Smooth muscle cell of the umbilical artery (primary cell): Measurements from ENCODE around the gene GET3. TPM values are rescaled to one million over a fixed set of nuclear protein-coding genes. Genes with fewer than 3 reads are reported as not detected.

Experiments used
- total RNA-seq: library from RNA; depleted of rRNA; stranded (reverse); fragments of >200 nt; gene quantifications from 2 replicates; pipeline ENCODE4 v1.2.3, GENCODE V29; 2014

GET3 gene
- total RNA-seq: 51.1 and 61.2 TPM in 2 replicates

DNA sequence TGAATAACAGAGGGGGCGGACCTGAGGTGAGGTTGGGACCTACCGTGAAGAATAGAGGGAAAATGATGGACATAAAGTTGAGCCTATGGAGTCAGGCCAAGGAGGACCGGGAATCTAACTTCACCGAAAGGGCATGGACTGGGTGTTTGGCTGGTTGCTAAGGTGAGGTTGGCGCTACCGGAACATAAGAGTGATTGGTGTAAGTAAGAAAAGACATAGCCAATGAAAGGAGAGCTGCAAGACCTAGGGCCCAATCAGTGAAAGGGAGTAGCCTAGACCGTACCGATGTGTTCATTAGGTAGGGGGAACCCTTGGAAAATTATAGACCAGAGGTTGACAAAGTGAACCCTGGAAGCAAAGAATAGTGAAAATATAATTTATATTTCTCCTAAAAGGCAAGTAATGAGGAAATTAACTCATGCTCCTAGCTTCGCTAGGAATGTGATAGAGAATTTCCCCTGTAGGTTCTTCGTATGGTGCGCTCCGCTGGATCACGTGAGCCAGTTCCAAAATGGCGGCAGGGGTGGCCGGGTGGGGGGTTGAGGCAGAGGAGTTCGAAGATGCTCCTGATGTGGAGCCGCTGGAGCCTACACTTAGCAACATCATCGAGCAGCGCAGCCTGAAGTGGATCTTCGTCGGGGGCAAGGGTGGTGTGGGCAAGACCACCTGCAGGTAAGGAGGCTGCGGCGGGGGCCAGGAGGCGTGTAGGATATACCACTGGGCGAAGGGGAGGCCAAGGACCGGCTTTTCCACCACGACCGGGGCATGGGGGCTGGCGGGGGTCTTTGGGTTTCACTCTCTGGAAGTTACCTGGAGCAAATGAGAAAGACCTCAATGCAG lies at the start of gene GET3:
GET3 (plus strand) TSS at position 503 of the 840 bp plus-strand sequence; CDS start at position 512, 9 bp downstream.

DNA sequence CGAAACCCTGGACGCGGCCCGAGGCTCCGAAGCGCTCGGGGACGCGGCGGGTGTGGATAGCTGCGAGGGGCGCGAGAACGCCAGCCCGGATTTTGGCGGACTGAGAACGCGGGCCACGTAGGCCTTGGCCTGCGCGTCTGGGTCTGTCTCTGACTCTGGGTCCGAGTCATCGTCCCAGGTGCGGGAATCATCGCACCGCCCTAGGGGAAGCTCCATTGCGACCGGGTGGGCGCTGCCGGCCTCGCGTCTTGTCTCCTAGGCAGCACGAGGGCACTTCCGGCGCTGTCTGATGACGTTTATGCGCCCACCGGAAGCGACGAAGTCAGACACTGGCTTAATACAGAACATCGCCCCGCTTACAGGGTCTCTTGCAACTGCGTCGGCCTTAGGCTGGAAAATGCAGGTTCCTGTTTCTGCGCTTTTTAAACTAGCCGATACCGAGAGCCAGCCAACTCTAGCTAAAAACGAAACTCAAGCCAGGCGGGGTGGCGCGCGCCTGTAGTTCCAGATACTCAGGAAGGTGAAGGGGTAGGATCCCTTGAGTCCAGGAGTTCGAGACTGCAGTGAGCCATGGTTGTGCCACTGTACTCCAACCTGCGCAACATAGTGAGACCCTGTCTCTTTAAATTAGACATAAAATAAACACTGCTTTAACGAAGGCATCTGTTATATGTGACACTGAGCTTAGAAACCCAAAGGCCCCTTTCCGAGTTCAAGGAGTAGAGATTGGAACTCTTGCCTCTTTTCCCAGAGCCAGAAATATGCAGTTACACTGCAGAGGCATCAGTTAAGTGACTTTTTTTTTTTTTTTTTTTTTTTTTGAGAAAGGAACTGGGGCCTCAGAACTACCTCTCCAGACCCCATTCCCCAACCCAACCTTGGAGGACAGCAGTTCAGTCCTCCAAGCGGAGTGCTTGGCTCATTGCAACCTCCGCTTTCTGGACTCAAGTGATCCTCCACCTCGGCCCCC lies 40.6 kb upstream of the GET3 start, which contains the start of gene FBXW9:
FBXW9 (minus strand) TSS at position 266 of the 970 bp plus-strand sequence; CDS start at position 216, 50 bp downstream.

DNA sequence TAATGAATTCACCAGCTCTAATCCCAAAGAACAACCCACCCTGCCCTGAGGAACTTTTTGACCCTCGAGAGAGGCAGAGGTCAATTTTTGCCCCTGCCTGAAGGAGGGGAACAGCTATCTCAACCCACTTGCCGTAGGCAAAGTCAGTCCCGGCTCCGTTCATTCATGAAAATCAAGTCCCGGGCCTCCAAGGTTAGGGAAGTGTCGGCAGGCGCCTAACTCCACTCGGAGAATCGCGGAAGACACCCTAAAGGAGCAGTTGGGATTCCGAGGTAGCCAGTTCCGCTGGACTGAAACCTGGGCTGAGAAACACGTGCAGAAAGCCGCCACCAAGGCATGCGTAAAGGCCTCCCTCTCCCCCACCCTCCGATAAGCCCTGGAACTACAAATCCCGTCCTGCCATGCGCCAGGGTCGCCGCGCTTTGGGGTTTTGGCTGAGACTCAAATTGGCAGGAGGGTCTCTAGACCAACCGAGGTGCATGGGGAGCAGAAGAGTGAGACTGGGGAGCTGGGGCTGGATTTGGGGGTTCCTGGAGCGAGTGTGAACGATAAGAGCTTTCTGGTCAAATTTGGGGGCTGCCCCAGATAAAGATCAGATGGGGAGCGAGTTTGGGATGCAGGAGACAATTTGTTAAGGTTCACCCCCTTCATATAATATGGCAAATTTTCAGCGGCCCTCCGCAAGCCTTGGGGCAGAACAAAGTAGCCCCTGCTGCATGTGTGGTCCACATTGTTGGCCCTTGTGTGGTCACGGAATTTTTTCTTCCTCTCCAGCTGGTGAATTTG lies 13.5 kb upstream of the GET3 start, which contains the start of gene TNPO2:
TNPO2 (minus strand) TSS at position 292 of the 786 bp plus-strand sequence. CDS start 2,955 bp downstream, outside the sequence.

DNA sequence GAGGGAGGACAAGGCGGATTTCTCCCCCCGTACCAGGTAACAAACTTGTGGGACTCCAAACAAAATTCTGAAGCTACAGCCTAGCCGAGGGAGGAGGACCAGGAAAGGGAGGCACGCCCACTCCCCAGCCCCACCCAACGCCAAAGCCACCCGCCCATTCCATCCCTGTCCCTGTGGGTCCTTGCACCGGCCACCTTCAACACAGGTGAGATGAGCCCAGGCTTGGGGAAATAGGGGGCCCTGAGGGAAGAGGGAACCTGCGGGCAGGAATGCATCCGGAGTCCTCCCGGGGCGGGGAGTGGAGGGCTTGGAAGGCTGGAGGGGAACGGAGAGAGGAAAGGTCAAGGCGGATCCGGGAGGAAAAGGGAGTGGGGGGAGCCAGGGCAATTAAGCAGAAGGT lies 14.3 kb downstream of the GET3 start, which contains the start of gene BEST2:
BEST2 (plus strand) TSS at position 157 of the 400 bp plus-strand sequence. CDS start 802 bp downstream, outside the sequence.

DNA sequence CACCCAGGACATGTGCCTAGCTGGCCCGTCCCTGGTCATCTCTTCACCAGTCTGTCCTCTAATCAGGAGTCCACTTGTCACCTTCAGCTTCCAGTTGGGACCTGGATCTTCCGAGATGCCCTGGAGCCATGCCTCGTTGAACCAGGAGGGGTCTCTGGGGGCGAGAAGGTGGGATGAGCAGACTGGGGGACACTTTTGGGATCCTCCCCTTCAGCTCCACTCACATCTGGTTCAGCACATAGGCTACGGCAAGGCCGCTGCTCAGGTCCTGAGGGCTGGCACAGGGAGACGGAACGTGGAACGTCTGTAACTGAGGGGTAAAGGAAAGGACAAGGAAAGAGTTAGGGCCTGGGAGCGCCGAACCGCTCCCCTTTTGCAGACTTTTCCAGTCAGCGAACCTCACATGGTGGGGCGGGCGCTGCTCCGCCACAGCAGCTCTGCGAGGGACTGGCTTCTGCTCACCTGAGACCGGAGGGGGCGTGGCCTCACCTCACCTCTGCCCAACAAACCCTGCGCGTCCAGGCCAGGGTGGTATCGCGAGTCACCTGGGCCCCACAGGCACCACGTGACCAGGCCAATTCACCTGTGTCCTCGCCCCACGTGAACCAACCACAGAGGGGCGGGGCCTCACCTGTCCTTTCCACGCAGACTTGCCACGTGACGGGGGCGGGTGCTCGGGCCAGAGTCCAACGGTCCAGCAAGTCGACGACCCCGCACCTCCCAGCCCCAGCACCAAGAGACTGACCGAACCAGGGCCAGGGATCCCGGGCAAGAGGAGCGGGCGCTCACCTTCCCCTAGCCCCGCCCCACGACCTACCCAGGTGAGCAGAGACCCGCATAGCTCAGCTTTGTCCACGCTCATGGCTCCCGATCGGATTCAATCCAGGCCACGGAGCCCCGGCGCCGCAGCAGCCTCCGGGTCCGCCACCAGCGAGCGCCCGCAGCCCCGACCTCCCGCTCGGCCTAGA lies 37.6 kb downstream of the GET3 start, which contains the start of gene HOOK2:
HOOK2 (minus strand) TSS at position 965 of the 968 bp plus-strand sequence; CDS start at position 862, 103 bp downstream.

DNA sequence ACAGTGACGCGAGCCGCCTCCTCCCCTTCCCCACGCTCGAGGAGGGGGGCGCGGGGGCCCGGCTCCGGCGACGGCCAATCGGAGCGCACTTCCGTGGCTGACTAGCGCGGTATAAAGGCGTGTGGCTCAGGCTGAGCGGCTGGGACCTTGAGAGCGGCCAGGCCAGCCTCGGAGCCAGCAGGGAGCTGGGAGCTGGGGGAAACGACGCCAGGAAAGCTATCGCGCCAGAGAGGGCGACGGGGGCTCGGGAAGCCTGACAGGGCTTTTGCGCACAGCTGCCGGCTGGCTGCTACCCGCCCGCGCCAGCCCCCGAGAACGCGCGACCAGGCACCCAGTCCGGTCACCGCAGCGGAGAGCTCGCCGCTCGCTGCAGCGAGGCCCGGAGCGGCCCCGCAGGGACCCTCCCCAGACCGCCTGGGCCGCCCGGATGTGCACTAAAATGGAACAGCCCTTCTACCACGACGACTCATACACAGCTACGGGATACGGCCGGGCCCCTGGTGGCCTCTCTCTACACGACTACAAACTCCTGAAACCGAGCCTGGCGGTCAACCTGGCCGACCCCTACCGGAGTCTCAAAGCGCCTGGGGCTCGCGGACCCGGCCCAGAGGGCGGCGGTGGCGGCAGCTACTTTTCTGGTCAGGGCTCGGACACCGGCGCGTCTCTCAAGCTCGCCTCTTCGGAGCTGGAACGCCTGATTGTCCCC lies 54.2 kb downstream of the GET3 start, which contains the start of gene JUNB:
JUNB (plus strand) TSS at position 142 of the 706 bp plus-strand sequence; CDS start at position 428, 286 bp downstream.

Other genes with a start within 250 kb of the GET3 start
- gene ZNF564, start 186.0 kb upstream of the GET3 start, total RNA-seq: 7.5 and 8.9 TPM in 2 replicates
- 11.6 and 12.3 TPM in 2 replicates for gene ZNF490, start 126.7 kb upstream of the GET3 start, total RNA-seq
- 14.0 and 16.8 TPM in 2 replicates for gene ZNF791, start 126.6 kb upstream of the GET3 start, total RNA-seq
- 41.3 and 47.9 TPM in 2 replicates for gene MAN2B1, start 70.8 kb upstream of the GET3 start, total RNA-seq
- 10.2 and 10.7 TPM in 2 replicates for gene WDR83, start 70.7 kb upstream of the GET3 start, total RNA-seq
- gene DHPS, start 55.6 kb upstream of the GET3 start, total RNA-seq: 43.8 and 51.4 TPM in 2 replicates
- gene GNG14, start 49.5 kb upstream of the GET3 start, total RNA-seq: not detected in 2 replicates
- gene FBXW9, start 40.9 kb upstream of the GET3 start, total RNA-seq: 4.6 and 4.8 TPM in 2 replicates
- 35.6 and 65.1 TPM in 2 replicates for gene TNPO2, start 13.6 kb upstream of the GET3 start, total RNA-seq
- gene TRIR, start 2.8 kb upstream of the GET3 start, total RNA-seq: 82.2 and 89.1 TPM in 2 replicates
- gene BEST2, start 14.3 kb downstream of the GET3 start, total RNA-seq: not detected in 2 replicates
- 12.5 and 19.4 TPM in 2 replicates for gene HOOK2, start 38.1 kb downstream of the GET3 start, total RNA-seq
- gene JUNB, start 54.0 kb downstream of the GET3 start, total RNA-seq: 60.2 and 68.0 TPM in 2 replicates
- 184 and 256 TPM in 2 replicates for gene PRDX2, start 64.3 kb downstream of the GET3 start, total RNA-seq
- gene THSD8, start 64.6 kb downstream of the GET3 start, total RNA-seq: not detected in 2 replicates
- gene RNASEH2A, start 69.1 kb downstream of the GET3 start, total RNA-seq: 7.1 and 23.5 TPM in 2 replicates
- gene RTBDN, start 97.1 kb downstream of the GET3 start, total RNA-seq: not detected in 2 replicates
- gene MAST1, start 101.0 kb downstream of the GET3 start, total RNA-seq: 0.28 TPM in 1 of 2 replicates, not detected in the other
- 22.2 and 48.1 TPM in 2 replicates for gene DNASE2, start 144.0 kb downstream of the GET3 start, total RNA-seq
- not detected in 2 replicates for gene KLF1, start 149.7 kb downstream of the GET3 start, total RNA-seq
- gene GCDH, start 153.7 kb downstream of the GET3 start, total RNA-seq: 23.7 and 43.4 TPM in 2 replicates
- not detected in 2 replicates for gene SYCE2, start 181.8 kb downstream of the GET3 start, total RNA-seq
- 52.6 and 95.9 TPM in 2 replicates for gene FARSA, start 196.2 kb downstream of the GET3 start, total RNA-seq
- gene CALR, start 201.1 kb downstream of the GET3 start, total RNA-seq: 1,991 and 2,815 TPM in 2 replicates
- 52.6 and 88.1 TPM in 2 replicates for gene RAD23A, start 208.4 kb downstream of the GET3 start, total RNA-seq
- 12.6 and 13.4 TPM in 2 replicates for gene GADD45GIP1, start 219.7 kb downstream of the GET3 start, total RNA-seq
- gene DAND5, start 232.1 kb downstream of the GET3 start, total RNA-seq: not detected in 2 replicates